Activated T-cell treated with anti-CD3 and anti-CD28 coated beads, Interleukin-2, amount 50 U/mL, for 1 hour (primary cell): ENCODE measurements around the gene SLC37A4.
"Not testable (repeated sequence)": the region's sequence is repeated elsewhere in the genome, so short reads cannot be mapped to it uniquely, and the experiment has no call there.

ENCODE experiments used
- DNase-seq: peaks from one replicate; pipeline ENCODE4 v3.0.0-alpha.2; 2020

Gene SLC37A4

DNA sequence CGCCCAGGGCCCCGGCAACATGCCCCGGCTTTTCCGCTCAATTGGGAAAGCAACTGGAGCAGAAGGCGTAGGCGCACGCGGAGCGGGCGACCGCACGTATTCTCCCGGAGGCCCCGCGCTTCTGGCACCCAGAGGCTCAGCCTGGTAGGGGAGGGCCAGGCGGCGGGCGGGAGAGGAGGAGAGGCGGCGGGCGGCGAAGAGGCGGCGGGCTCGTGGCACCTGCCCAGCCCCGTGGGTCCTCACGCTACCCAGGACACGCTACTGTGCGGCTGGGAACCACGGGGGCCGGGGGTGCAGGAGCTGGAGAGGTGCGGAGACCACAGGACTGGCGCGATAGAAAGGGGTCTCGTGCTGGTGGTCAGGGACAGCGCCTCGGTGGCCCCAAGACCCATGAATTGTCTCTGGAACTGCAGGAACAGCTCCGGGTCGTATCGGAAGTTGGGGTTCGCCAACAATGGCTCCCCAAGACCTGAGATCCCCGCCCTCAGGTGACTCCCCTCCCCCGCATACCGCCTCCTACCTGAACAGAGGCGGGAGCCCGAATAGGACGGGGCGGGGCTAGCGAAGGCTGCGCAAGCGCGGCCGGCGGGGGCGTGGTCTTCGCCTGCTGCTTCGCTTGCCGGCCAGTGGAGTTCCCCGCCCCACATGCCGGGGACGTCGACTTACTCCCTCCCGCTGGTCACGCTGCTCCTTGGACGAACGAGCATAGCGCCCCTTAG lies at the start of gene SLC37A4:
SLC37A4 (minus strand) TSS at position 549 of the 719 bp plus-strand sequence.
- peak; percentile 100 for DNase-seq

DNA sequence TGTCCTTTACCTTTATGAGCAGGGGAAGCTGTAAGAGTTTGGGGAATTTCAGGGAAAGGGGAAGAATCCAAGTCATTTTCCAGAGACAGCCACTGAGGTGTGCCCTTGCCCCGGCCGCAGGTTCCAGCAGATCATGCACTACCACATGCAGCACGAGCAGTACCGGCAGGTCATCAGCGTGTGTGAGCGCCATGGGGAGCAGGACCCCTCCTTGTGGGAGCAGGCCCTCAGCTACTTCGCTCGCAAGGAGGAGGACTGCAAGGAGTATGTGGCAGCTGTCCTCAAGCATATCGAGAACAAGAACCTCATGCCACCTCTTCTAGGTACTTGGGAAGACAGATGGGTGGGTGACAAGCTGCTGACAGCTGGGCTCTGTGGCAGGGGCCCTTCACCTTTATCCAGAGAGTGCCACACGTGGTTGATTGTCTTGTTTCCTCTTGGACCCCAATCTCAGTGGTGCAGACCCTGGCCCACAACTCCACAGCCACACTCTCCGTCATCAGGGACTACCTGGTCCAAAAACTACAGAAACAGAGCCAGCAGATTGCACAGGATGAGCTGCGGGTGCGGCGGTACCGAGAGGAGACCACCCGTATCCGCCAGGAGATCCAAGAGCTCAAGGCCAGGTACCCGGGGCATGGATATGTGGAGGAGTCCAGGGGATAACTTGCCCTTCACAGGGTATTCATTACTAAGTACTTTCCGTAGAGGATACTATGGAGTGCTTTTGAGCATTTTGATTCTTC lies 48.2 kb upstream of the SLC37A4 start:
- no peak for DNase-seq

DNA sequence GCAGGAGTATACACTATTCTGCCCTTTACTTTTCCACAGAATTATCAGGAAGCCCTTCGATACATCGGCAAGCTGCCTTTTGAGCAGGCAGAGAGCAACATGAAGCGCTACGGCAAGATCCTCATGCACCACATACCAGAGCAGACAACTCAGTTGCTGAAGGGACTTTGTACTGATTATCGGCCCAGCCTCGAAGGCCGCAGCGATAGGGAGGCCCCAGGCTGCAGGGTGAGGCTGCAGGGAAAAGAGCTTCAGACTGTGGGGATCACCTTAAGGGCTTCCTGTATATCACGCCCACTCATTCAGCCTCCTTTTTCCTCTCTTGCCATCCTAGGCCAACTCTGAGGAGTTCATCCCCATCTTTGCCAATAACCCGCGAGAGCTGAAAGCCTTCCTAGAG lies 47.2 kb upstream of the SLC37A4 start:
- no peak for DNase-seq

DNA sequence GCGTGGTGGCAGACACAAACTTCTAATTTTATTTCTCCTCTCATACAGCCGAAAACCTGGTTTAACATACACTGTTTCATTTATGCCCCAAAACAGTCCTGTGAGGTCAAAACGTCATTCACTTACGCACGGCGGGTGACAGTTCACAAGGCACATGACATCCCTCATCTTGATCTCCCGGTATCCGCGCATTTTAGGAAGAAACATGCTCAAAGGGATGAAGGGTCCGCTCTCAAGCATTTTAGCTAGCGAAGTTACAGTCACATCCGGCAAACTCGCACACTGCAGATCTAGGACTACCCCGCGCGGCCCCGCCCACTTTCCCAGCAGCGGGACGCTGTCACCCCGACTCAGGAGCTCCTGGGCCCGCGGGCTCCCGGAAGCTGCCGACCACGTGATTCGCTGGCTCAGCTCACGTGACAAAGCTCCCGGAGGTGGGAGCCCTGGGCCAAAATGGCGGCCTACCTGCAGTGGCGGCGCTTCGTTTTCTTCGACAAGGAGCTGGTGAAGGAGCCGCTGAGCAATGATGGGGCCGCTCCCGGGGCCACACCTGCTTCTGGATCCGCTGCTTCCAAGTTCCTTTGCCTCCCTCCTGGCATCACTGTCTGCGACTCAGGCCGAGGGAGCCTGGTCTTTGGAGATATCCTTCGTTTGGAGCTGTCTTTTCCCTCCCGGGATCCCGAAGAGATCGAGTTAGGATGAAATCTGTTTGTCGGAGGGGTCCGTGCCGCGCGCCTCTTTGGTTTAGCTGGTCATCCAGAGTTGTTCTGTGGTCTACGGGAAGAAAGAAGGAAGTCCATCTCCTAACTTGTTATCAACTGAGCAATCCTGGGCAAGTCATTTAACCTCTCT lies 36.9 kb upstream of the SLC37A4 start, which contains the start of gene VPS11:
VPS11 (plus strand) TSS at position 448 of the 852 bp plus-strand sequence; CDS start at position 454, 6 bp downstream.
- peak; percentile 95 for DNase-seq

DNA sequence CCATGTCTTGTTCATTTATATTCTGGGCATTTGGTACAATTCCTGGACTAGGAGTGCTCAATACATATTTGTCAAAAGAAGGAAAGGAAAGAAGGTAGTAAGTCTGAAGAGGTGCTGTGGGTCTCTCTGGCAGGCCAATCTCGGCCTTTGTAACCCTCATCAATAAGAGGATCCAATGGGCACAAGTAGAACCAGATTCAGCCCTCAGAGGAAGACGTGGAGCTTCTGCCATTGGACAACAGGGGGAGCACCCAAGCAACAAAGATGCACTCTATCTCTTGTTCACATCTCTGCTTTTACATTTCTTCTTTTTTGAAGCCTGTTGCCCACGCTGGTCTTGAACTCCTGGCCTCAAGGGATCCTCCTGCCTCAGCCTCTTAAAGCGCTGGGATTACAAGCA lies 34.7 kb upstream of the SLC37A4 start:
- DNase-seq = peak; percentile 40

DNA sequence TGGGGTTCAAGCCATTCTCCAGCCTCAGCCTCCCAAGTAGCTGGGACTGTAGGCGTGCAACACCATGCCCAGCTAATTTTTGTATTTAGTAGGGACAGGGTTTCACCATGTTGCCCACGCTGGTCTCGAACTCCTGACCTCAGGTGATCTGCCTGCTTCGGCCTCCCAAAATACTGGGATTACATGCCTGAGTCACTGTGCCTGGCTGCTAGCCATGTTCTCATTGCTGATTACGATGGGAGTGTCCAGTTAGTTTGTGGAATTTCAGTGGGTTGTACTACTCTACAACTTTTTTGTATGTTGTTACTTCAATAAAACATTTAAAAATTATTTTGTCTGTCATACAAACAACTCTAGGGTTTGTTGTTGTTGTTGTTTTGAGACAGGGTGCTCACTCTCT lies 32.1 kb upstream of the SLC37A4 start:
- no peak for DNase-seq

DNA sequence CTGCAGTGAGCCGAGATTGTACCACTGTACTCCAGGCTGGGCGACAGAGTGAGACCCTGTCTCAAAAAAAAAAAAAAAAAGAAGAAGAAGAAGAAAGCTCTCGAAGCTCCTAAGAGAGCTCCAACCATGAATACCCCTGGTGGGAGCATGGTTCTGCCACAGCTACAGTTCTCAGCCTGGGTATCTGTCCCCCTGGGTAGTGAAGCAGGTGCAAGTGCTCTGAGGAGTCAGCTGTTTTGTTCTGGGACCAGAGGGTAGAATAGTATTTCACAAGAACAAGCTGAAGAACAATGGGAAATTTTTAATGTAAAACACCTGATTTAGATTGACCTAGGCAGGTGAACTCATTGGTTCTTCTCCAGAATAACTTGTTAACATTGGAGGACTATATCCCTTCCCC lies 30.6 kb upstream of the SLC37A4 start:
- no peak for DNase-seq

DNA sequence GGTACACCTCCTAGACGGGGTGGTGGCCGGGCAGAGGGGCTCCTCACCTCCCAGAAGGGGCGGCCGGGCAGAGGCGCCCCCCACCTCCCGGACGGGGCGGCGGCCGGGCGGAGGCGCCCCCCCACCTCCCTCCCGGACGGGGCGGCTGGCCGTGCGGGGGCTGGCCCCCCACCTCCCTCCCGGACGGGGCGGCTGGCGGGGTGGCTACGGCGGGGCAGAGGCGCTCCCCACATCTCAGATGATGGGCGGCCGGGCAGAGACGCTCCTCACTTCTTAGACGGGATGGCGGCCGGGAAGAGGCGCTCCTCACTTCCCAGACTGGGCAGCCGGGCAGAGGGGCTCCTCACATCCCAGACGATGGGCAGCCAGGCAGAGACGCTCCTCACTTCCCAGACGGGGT lies 28.5 kb upstream of the SLC37A4 start:
- not testable (repeated sequence) for DNase-seq

DNA sequence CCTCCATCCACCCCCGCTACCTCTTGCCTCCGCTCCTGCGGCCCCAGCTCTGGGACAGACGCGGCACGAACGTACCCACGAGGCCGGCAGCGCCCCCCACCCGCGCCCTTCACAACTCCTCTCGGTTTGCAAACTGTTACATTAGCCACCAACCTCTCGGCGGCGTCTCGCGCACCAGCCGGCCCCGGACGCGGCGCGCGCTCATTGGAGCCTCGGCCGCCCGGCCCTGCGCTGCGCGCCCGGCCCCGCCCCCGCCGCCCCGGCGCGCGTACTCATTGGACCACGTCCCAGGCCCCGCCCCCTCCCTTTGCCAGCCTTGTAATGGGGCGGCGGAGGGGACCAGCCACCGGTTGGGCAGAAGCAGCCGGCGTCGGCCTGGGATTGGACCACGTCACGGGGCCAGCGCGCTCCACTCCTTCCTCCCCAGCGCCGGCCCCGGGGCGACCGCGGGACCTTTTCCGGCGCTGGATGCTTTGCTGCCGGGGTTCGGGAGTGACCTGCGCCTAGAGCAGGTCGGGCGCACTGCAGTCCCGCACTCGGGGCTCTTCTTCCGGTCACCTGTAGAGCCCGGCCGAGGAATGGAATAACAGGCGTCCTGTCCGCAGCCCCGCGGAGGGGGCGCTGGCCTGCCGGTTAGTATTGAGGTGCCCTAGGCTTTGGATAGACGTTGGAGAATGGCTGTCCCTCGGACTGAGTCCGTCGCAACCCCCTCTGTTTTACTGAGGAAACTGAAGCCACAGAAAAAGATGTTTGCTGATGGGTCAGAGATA lies 26.5 kb upstream of the SLC37A4 start, which contains the start of gene HYOU1:
HYOU1 (minus strand) TSS at position 206 of the 770 bp plus-strand sequence. CDS start 1,045 bp downstream, outside the sequence.
- DNase-seq = peak; percentile 98

DNA sequence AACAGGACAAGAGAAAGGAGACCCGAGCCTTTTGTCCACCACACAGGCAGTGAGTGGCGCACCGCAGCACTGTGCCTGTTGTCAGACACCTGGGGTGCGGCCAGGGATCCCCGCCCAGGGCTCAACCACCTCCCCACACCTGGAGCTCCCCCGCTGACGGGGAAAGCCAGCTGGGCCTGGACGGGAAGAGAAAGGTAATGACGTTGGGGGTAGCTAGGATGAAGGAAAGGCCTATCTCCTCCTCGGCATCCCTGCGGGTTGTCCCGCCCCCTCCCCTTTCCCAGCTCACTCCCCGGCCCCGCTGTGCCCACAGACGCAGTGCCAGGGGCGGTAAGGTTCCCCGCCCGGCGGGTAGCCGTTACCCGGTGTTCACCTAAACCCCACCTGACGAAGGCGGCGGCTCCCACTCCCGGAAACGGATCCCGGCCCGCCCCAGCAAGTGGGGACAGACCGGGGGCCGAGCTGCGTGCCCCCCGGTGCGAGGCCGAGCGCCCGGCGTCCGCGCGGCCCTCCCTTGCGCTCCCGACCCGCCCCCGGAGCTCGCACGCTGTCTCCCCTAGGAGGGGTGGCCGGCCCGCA lies 25.8 kb upstream of the SLC37A4 start:
- DNase-seq = peak; percentile 57

DNA sequence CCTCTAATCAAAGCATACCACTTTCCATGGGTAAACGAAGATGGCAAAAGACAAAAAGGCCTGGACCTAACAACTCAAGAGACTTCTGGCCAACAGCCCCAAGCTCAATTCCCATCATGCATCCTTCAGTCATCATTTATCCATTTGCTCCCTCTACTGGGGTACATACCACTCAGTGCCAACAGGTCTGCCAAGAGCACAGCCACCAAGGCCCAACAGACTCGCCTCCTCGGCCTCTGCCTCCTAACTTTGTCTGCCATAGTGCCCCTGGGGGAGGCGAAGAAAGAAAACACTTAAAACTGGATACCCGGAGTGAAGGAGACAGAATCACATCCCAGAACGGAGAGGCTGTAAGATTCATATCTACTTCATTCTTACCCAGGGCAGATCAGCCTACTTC lies 25.2 kb upstream of the SLC37A4 start:
- no peak for DNase-seq

DNA sequence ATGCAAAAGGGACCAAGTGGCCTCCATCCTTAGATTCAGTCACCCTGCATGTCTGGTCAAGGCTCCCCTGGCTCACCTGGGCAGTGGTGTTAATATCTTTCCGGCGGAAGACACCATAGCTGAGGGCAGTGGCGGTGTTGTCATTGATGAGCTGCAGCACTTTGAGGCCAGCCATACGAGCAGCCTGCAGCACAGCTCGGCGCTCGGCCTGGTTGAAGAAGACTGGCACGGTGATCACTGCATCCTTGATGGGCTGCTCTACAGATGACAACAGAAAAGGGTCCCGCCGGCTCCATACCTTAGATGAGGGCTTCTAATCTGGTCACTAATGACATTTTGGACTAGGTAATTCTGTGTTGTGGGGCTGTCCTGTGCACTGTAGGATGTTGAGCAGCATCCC lies 23.7 kb upstream of the SLC37A4 start:
- no peak for DNase-seq

DNA sequence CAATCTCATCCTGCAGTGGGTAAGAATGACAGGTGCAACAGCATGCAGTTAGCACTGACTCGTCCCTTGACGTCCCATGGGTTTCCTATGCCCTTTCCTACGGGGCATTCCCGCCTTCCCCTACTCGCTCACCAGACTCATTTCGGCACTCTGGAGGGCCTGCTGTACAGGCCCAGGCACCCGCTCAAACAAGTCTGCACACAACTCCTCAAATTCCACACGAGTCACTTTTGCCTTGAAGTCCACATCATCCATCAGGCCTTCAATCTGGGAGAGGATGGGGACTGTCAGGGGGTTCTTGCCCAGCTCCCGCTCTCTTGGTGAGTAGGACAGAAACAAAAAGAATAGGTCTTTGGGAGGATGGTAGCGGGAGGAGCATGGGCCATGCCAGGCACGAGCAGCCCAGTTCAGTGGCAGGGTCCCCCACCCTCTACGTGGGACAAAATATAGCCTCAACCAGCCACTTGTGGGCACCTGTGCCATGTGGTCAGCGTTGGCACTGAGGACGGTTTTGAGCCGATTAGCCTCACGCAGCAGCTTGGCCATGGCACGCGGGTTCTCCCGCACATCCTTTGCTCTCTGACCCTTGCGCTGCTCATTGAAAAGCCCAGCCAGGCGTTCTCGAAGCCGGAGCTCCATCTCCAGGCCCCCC lies 21.6 kb upstream of the SLC37A4 start:
- no peak for DNase-seq

DNA sequence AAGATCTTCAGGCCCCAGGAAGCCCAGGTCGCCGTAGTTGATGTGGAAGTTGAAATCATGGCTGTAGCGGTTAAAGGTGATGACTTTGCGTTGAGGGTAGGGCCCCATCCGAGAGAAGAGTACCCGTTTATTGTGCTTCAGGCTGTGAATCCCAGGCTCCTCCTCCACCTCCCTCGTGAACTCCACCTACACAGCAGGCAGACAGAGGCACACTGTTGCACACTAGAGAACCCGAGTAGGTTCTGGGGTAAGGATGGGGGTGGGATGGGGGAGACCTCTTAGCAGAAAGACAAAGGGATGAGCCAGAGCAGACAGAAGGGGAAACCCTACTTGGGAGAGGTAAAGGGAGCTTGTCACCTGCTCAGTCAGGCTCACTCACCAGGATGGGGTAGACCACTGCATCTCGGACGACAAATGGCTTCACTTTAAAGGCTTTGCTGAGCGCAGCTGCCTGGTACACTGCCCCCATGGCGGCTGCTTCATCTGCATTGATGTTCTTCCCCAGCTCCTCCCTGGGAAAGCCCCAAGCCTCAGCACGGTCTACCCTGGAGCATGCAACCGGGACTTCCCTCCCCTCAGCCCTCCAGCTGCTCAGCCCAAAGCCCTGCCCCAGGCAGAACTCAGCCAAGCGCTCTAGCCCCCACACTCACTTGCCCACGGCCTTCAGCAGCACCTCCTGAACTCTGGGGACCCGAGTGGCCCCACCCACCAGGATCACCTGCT lies 20.9 kb upstream of the SLC37A4 start:
- no peak for DNase-seq

DNA sequence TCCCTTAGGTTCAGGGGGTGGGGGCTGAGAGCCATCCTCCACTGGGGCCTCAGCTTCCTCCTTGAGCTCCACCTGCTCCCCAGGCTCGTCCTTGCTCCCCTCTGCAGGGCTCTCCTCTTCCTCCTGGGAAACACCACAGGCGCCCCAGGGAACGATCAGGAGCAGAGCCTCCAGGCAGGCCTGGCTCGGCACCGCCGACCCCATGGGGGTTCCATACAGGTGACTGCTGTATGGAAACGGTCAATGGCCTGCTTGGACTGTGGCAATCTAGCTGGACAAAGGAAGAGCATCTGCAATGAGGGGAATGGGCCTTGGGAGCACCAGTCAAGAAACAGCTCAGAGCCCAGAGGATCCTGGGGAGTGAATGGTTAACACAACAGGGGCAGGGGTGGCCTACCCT lies 18.4 kb upstream of the SLC37A4 start:
- DNase-seq = no peak

DNA sequence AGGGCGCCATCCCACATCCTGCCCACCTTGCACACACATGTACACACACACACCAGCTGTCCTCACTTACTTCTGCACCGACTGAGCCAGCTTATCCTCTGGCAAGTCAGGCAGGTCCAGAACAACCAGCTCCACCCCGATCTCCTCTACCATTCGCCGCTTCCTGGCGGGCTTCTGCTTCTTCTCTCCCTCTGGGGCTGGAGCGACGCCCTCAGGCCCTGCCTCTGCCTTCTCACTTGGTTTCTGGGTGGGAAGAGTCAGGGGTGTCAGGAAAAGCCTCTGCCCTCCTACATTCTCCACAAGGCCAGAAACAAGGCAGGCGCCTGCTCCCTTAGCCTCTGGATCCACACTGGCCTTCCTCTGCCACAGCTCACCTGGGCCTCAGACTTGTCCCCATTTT lies 18.0 kb upstream of the SLC37A4 start:
- DNase-seq = no peak

DNA sequence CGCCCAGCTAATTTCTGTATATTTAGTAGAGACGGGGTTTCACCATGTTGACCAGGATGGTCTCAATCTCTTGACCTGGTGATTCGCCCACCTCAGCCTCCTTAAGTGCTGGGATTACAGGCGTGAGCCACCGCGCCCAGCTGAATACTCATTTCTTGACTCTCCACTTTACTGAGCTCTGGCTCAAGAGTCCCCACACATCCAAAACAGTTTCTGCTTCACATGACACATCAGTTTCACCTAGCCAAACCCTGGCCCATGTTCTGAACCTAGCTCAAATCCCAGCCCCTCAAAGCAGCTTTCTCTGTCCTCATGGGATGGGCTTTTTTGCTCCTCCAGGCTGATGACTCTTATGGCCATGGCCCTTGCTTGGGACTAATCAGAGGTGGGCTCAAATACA lies 16.5 kb upstream of the SLC37A4 start:
- DNase-seq = no peak

DNA sequence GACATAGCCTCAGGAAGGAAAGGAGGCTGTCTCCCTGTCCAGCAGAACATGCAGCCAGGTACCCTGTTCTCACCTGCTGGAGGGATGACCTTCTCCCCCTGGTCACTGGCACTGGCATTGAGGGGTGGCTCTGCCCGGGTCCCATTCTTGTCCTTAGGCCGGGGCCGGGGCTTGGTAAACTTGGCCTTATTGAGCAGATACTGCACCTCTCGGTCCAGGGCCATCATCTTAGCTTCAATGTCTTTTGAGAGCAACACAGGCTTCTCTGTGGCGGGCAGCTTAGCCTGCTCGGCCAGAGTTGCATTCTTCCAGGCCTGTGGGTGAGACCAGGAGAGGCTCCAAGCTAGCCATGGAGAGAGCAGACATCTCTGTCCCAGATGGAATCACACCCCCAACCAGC lies 15.8 kb upstream of the SLC37A4 start:
- DNase-seq = no peak

DNA sequence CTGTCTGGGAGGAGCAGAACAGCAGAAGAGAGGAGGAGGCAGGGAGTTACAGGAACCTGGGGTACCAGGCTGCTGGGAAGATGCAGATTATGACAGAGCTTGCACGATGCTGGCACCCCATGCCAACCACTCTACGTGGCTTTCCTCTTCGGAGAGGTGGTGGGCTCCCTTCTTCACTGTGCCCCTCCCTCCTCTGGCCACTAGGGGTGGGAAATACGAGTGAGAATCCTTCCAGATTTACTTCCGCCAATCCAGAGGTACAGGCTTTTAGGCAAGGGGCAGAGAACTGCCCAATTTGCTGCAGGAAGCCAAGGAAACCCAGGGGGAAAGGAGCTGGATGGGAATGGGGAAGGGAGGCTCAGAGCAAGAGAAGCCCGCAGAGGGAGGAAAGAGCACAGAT lies 14.0 kb upstream of the SLC37A4 start:
- DNase-seq = no peak

DNA sequence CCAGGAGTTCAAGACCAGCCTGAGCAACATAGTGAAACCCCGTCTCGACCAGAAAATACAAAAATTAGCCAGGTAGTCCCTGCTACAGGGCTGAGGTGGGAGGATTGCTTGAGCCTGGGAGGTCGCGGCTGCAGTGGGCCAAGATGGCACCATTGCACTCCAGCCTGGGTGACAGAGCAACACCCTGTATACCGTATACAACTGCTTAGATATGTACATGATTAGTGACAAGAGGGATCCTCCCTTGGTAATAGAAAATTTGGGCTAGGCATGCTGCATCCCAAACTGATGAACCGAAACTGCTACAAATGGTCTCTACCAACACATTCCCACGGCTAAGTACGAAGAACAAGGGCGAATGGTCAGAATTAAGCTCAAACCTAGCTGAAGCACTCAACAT lies 12.2 kb upstream of the SLC37A4 start:
- DNase-seq = no peak
